Measurements from ENCODE around the gene TP73. TPM values are rescaled to one million over a fixed set of nuclear protein-coding genes. Genes with fewer than 3 reads are reported as not detected.

TP73 gene
- total RNA-seq, 2 donors from 2014 or later, result 0.31 TPM; not detected in 1

- peaks cover 6% of the 10 kb centered on the region for H3K4me1 Mint-ChIP-seq
- H3K27ac Mint-ChIP-seq, result no peak overlapping the region
- H3K27me3 Mint-ChIP-seq, result peaks cover 39% of the 10 kb centered on the region
- ATAC-seq (no peak), DNase-seq (no peak)
- no peaks in the 10 kb centered on the region for H3K9me3 ChIP-seq (ENCODE audit: control insufficient read depth, low read length, poor library complexity, severe bottlenecking)
- H3K36me3 Mint-ChIP-seq (ENCODE audit: low read depth), result peaks cover 5% of the 10 kb centered on the region
- no peak overlapping the region for H3K4me3 Mint-ChIP-seq
These were observed 18.5 kb downstream of the TP73 start for GRCh38 chr1:3670823-3671265.

- Mint-ChIP-seq H3K4me3 (peak overlapping the region; percentile 53), H3K36me3 (ENCODE audit: low read depth) (peaks cover 5% of the 10 kb centered on the region), H3K27me3 (peaks cover 38% of the 10 kb centered on the region), H3K4me1 (peaks cover 8% of the 10 kb centered on the region), H3K27ac (peak overlapping the region; percentile 70)
- no peaks in the 10 kb centered on the region for H3K9me3 ChIP-seq (ENCODE audit: control insufficient read depth, low read length, poor library complexity, severe bottlenecking)
- no peak for ATAC-seq
- DNase-seq, result no peak
These were observed 19.3 kb downstream of the TP73 start for GRCh38 chr1:3671371-3672180.

- Mint-ChIP-seq H3K36me3 (ENCODE audit: low read depth) (peaks cover 5% of the 10 kb centered on the region), H3K27ac (no peak overlapping the region), H3K4me1 (peaks cover 9% of the 10 kb centered on the region), H3K27me3 (peaks cover 33% of the 10 kb centered on the region), H3K4me3 (no peak overlapping the region)
- ATAC-seq (no peak), DNase-seq (no peak)
- no peaks in the 10 kb centered on the region for H3K9me3 ChIP-seq (ENCODE audit: control insufficient read depth, low read length, poor library complexity, severe bottlenecking)
These were observed 20.1 kb downstream of the TP73 start for GRCh38 chr1:3672231-3672970.

GRCh38 chr1:3672971-3673361 lies 20.6 kb downstream of the TP73 start:
- Mint-ChIP-seq H3K27me3 (peaks cover 31% of the 10 kb centered on the region), H3K36me3 (ENCODE audit: low read depth) (peaks cover 5% of the 10 kb centered on the region), H3K27ac (peak overlapping the region; percentile 72), H3K4me1 (peaks cover 15% of the 10 kb centered on the region), H3K4me3 (no peak overlapping the region)
- no peak for ATAC-seq
- no peaks in the 10 kb centered on the region for H3K9me3 ChIP-seq (ENCODE audit: control insufficient read depth, low read length, poor library complexity, severe bottlenecking)
- DNase-seq, result no peak

GRCh38 chr1:3673381-3674099 lies 21.2 kb downstream of the TP73 start:
- DNase-seq, result no peak
- peaks cover 16% of the 10 kb centered on the region for H3K4me1 Mint-ChIP-seq
- peaks cover 5% of the 10 kb centered on the region for H3K36me3 Mint-ChIP-seq (ENCODE audit: low read depth)
- no peak overlapping the region for H3K4me3 Mint-ChIP-seq
- no peaks in the 10 kb centered on the region for H3K9me3 ChIP-seq (ENCODE audit: control insufficient read depth, low read length, poor library complexity, severe bottlenecking)
- peak; percentile 66 for ATAC-seq
- peaks cover 25% of the 10 kb centered on the region for H3K27me3 Mint-ChIP-seq
- peak overlapping the region; percentile 72 for H3K27ac Mint-ChIP-seq

- H3K9me3 ChIP-seq (ENCODE audit: control insufficient read depth, low read length, poor library complexity, severe bottlenecking), result no peaks in the 10 kb centered on the region
- Mint-ChIP-seq H3K4me1 (peaks cover 16% of the 10 kb centered on the region), H3K36me3 (ENCODE audit: low read depth) (peaks cover 5% of the 10 kb centered on the region), H3K27ac (no peak overlapping the region), H3K27me3 (peaks cover 24% of the 10 kb centered on the region), H3K4me3 (no peak overlapping the region)
- no peak for ATAC-seq
- DNase-seq, result no peak
These were observed 22.1 kb downstream of the TP73 start for GRCh38 chr1:3674100-3675094.

GRCh38 chr1:3675436-3675835 lies 23.1 kb downstream of the TP73 start:
- no peak overlapping the region for H3K4me3 Mint-ChIP-seq
- peaks cover 16% of the 10 kb centered on the region for H3K27me3 Mint-ChIP-seq
- H3K9me3 ChIP-seq (ENCODE audit: control insufficient read depth, low read length, poor library complexity, severe bottlenecking), result no peaks in the 10 kb centered on the region
- peaks cover 16% of the 10 kb centered on the region for H3K4me1 Mint-ChIP-seq
- H3K36me3 Mint-ChIP-seq (ENCODE audit: low read depth), result peaks cover 8% of the 10 kb centered on the region
- H3K27ac Mint-ChIP-seq, result no peak overlapping the region
- ATAC-seq (no peak), DNase-seq (no peak)

GRCh38 chr1:3676581-3677470 lies 24.5 kb downstream of the TP73 start:
- ATAC-seq, result no peak
- Mint-ChIP-seq H3K27me3 (peaks cover 12% of the 10 kb centered on the region), H3K27ac (no peak overlapping the region), H3K36me3 (ENCODE audit: low read depth) (peaks cover 8% of the 10 kb centered on the region), H3K4me1 (peaks cover 13% of the 10 kb centered on the region), H3K4me3 (peak overlapping the region; percentile 15)
- H3K9me3 ChIP-seq (ENCODE audit: control insufficient read depth, low read length, poor library complexity, severe bottlenecking), result no peaks in the 10 kb centered on the region
- no peak for DNase-seq

GRCh38 chr1:3677484-3677883 lies 25.2 kb downstream of the TP73 start:
- Mint-ChIP-seq H3K4me3 (peak overlapping the region; percentile 15), H3K27ac (no peak overlapping the region), H3K27me3 (peaks cover 10% of the 10 kb centered on the region), H3K4me1 (peaks cover 13% of the 10 kb centered on the region), H3K36me3 (ENCODE audit: low read depth) (peaks cover 8% of the 10 kb centered on the region)
- no peaks in the 10 kb centered on the region for H3K9me3 ChIP-seq (ENCODE audit: control insufficient read depth, low read length, poor library complexity, severe bottlenecking)
- ATAC-seq (no peak), DNase-seq (no peak)

GRCh38 chr1:3678361-3679097 lies 26.2 kb downstream of the TP73 start:
- DNase-seq (no peak), ATAC-seq (no peak)
- Mint-ChIP-seq H3K27ac (no peak overlapping the region), H3K36me3 (ENCODE audit: low read depth) (peaks cover 5% of the 10 kb centered on the region), H3K27me3 (peaks cover 2% of the 10 kb centered on the region), H3K4me3 (no peak overlapping the region), H3K4me1 (peaks cover 10% of the 10 kb centered on the region)
- H3K9me3 ChIP-seq (ENCODE audit: control insufficient read depth, low read length, poor library complexity, severe bottlenecking), result no peaks in the 10 kb centered on the region

- Mint-ChIP-seq H3K4me1 (peaks cover 9% of the 10 kb centered on the region), H3K27me3 (no peaks in the 10 kb centered on the region), H3K4me3 (no peak overlapping the region), H3K36me3 (ENCODE audit: low read depth) (peaks cover 3% of the 10 kb centered on the region), H3K27ac (no peak overlapping the region)
- H3K9me3 ChIP-seq (ENCODE audit: control insufficient read depth, low read length, poor library complexity, severe bottlenecking), result no peaks in the 10 kb centered on the region
- DNase-seq (no peak), ATAC-seq (no peak)
These were observed 26.8 kb downstream of the TP73 start for GRCh38 chr1:3679098-3679555.
